ENCODE results near the gene ZNF726.
"Not testable (repeated sequence)": the region's sequence is repeated elsewhere in the genome, so short reads cannot be mapped to it uniquely, and the experiment has no call there.

The ZNF726 gene

GRCh38 chr19:23946569-23946968 is 31.9 kb downstream of the ZNF726 start:
- DNase-seq, result no peak

GRCh38 chr19:23949611-23950010 is 34.9 kb downstream of the ZNF726 start:
- no peak for DNase-seq

- no peak for DNase-seq
These were observed 41.4 kb downstream of the ZNF726 start for GRCh38 chr19:23956051-23956450.

- DNase-seq, result no peak
These were observed 43.1 kb downstream of the ZNF726 start for GRCh38 chr19:23957660-23958281.

- not testable (repeated sequence) for DNase-seq
These were observed 48.7 kb downstream of the ZNF726 start for GRCh38 chr19:23963396-23963795.

- not testable (repeated sequence) for DNase-seq
These were observed 49.2 kb downstream of the ZNF726 start for GRCh38 chr19:23963881-23964280.

- DNase-seq, result not testable (repeated sequence)
These were observed 49.6 kb downstream of the ZNF726 start for GRCh38 chr19:23964334-23964733.

- DNase-seq, result no peak
These were observed 54.9 kb downstream of the ZNF726 start for GRCh38 chr19:23969630-23970029.

- DNase-seq, result no peak
These were observed 56.9 kb downstream of the ZNF726 start for GRCh38 chr19:23971598-23971997.

- no peak for DNase-seq
These were observed 57.5 kb downstream of the ZNF726 start for GRCh38 chr19:23972161-23972560.

- no peak for DNase-seq
These were observed 60.3 kb downstream of the ZNF726 start for GRCh38 chr19:23974941-23975340.

- not testable (repeated sequence) for DNase-seq
These were observed 61.9 kb downstream of the ZNF726 start for GRCh38 chr19:23976631-23977030.

GRCh38 chr19:23977256-23977655 is 62.6 kb downstream of the ZNF726 start:
- not testable (repeated sequence) for DNase-seq

GRCh38 chr19:23978068-23978467 is 63.4 kb downstream of the ZNF726 start:
- no peak for DNase-seq

- no peak for DNase-seq
These were observed 66.1 kb downstream of the ZNF726 start for GRCh38 chr19:23980805-23981204.

- no peak for DNase-seq
These were observed 67.2 kb downstream of the ZNF726 start for GRCh38 chr19:23981863-23982262.

GRCh38 chr19:23983406-23983805 is 68.7 kb downstream of the ZNF726 start:
- DNase-seq, result no peak
